Nephron progenitor cell (in vitro differentiated cells): Measurements from ENCODE around the gene CXCL17.

ENCODE experiments used
- DNase-seq: peaks from one replicate; pipeline ENCODE4 v3.0.0; 2021
- H3K27ac Mint-ChIP-seq: 2 replicates; pipeline ENCODE4 v1.8.0; 2021; ENCODE audit warnings: mild to moderate bottlenecking, moderate library complexity, mixed read lengths
- H3K27me3 Mint-ChIP-seq: 2 replicates; pipeline ENCODE4 v1.8.0; 2021; ENCODE audit warnings: mild to moderate bottlenecking, low read depth, mixed read lengths; ENCODE audit not compliant: poor library complexity
- H3K36me3 Mint-ChIP-seq: 2 replicates; pipeline ENCODE4 v1.8.0; 2021; ENCODE audit warnings: low read depth, mixed read lengths
- H3K4me1 Mint-ChIP-seq: 2 replicates; pipeline ENCODE4 v1.8.0; 2021; ENCODE audit warnings: mixed read lengths
- H3K4me3 Mint-ChIP-seq: 2 replicates; pipeline ENCODE4 v1.8.0; 2021; ENCODE audit warnings: mild to moderate bottlenecking, moderate library complexity, mixed read lengths
- H3K9me3 Mint-ChIP-seq: 2 replicates; pipeline ENCODE4 v1.8.0; 2021; ENCODE audit warnings: mild to moderate bottlenecking, moderate library complexity, mixed read lengths
- CTCF ChIP-seq: fragments of 200-600 bp; sonication (generic); IDR thresholded peaks from 2 replicates; pipeline ENCODE4 v1.5.0; 2021; ENCODE audit warnings: antibody characterized with exemption

Gene CXCL17

GRCh38 chr19:42473686-42474085 is 30.9 kb upstream of the CXCL17 start:
- TF ChIP-seq CTCF = no peak
- H3K4me1 Mint-ChIP-seq = peaks cover 27% of the 10 kb centered on the region

GRCh38 chr19:42472402-42473147 is 29.8 kb upstream of the CXCL17 start:
- TF ChIP-seq CTCF = no peak
- peaks cover 34% of the 10 kb centered on the region for H3K4me1 Mint-ChIP-seq
- no peak for DNase-seq
- no peak overlapping the region for H3K27ac Mint-ChIP-seq
- H3K36me3 Mint-ChIP-seq = no peaks in the 10 kb centered on the region
- H3K4me3 Mint-ChIP-seq = no peak overlapping the region
- H3K9me3 Mint-ChIP-seq = no peaks in the 10 kb centered on the region
- H3K27me3 Mint-ChIP-seq = peaks cover 18% of the 10 kb centered on the region

More at GRCh38 chr19:42473686-42474085, 30.9 kb upstream of the CXCL17 start:
- H3K36me3 Mint-ChIP-seq = no peaks in the 10 kb centered on the region
- H3K4me3 Mint-ChIP-seq = no peak overlapping the region
- no peak overlapping the region for H3K27ac Mint-ChIP-seq
- no peak for DNase-seq
- peaks cover 18% of the 10 kb centered on the region for H3K27me3 Mint-ChIP-seq
- H3K9me3 Mint-ChIP-seq = no peaks in the 10 kb centered on the region

- Mint-ChIP-seq H3K4me3 (no peak overlapping the region), H3K9me3 (no peaks in the 10 kb centered on the region), H3K27ac (no peak overlapping the region), H3K36me3 (no peaks in the 10 kb centered on the region), H3K27me3 (peaks cover 18% of the 10 kb centered on the region), H3K4me1 (peaks cover 42% of the 10 kb centered on the region)
- TF ChIP-seq CTCF = no peak
- no peak for DNase-seq
Measured at GRCh38 chr19:42471554-42472249, 29.0 kb upstream of the CXCL17 start.

GRCh38 chr19:42469311-42470235 is 26.8 kb upstream of the CXCL17 start:
- no peak for TF ChIP-seq CTCF
- H3K27ac Mint-ChIP-seq = peak overlapping the region; percentile 29
- H3K36me3 Mint-ChIP-seq = no peaks in the 10 kb centered on the region
- no peak for DNase-seq
- no peak overlapping the region for H3K4me3 Mint-ChIP-seq
- H3K9me3 Mint-ChIP-seq = no peaks in the 10 kb centered on the region
- H3K27me3 Mint-ChIP-seq = peaks cover 15% of the 10 kb centered on the region
- H3K4me1 Mint-ChIP-seq = peaks cover 49% of the 10 kb centered on the region

GRCh38 chr19:42468273-42468796 is 25.6 kb upstream of the CXCL17 start:
- no peak for TF ChIP-seq CTCF
- peak overlapping the region; percentile 65 for H3K27ac Mint-ChIP-seq
- no peak for DNase-seq

More at GRCh38 chr19:42468273-42468796, 25.6 kb upstream of the CXCL17 start:
- Mint-ChIP-seq H3K36me3 (no peaks in the 10 kb centered on the region), H3K9me3 (no peaks in the 10 kb centered on the region), H3K4me1 (peaks cover 43% of the 10 kb centered on the region), H3K27me3 (peaks cover 6% of the 10 kb centered on the region), H3K4me3 (no peak overlapping the region)
